Subcutaneous adipose tissue (tissue), 4 donors: ENCODE data around the gene EFHD2. TPM values are rescaled to one million over a fixed set of nuclear protein-coding genes. Genes with fewer than 3 reads are reported as not detected.

Experiments
- CTCF ChIP-seq: fragments of 450-650 bp; IDR thresholded peaks from one replicate; pipeline ENCODE4 v1.5.1; 2016; ENCODE audit warnings: low read depth, mild to moderate bottlenecking, control low read depth, antibody characterized with exemption, moderate library complexity
- total RNA-seq, 4 donors: library from RNA; depleted of rRNA; stranded (reverse); fragments of >200 nt; gene quantifications; one replicate each; pipeline ENCODE4 v1.1.0, GENCODE V29; 2016

Gene EFHD2
- total RNA-seq, 4 donors from 2014 or later = 16.6 to 47.4 (median 30.5) TPM

DNA sequence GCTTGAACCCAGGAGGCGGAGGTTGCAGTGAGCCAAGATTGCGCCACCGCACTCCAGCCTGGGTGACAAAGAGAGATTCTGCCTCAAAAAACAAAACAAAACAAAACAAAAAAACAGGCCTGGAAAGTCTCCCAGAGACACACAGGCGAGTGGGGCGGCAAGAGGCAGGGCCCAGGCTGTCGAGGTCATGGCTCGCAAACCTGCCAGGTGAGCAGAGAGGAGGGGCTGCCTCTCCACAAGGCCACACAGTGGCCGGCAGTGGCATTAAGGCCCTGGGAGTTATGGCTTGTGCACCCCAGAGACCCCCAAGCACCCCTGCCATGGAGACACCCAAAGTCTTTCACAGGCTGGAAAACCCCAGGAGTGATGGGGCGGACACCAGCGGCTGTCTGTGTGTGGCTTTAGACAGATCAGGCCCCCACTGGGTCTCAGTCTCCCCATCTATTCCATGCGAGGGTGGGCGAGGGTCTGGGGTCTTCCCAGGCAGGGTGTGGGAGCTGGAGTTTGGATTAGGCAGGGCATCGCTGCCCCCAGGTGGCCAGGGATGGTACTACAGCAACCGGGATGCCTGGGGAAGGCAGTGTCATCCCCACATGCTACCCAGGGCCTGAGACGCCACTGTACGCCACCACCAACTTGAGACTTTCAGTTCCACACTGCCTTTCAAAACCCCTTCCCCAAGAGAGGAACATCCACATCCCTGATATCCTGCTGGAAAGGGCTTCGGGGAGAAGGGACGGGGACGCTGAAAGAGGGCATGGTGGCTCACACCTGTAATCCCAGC, 21.3 kb downstream of the EFHD2 start:
- TF ChIP-seq CTCF = no peak

GRCh38 chr1:15431571-15431948, 21.9 kb downstream of the EFHD2 start:
- no peak for TF ChIP-seq CTCF

DNA sequence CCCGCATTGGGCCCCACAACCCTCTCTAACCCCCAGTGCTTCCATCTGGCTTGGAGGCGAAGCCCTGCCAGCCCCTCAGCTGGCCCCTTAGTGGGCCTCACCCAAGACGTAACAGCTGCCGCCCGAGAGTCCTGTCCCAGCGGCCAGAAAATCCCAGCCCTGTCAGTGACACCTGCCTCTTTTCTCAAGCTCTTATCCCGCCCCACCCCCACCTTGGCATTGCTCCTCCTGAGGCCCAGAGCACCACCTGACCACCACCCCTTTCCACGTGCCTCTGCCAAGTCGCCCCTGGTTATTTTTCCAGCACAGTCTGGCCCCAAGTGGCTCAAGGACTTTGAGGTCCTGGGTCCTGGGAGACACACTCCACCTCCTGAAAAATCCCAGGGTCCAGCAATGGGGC, 22.6 kb downstream of the EFHD2 start:
- TF ChIP-seq CTCF = no peak

GRCh38 chr1:15433471-15433870, 23.8 kb downstream of the EFHD2 start:
- TF ChIP-seq CTCF = no peak

GRCh38 chr1:15435239-15436077, 25.8 kb downstream of the EFHD2 start:
- no peak for TF ChIP-seq CTCF

DNA sequence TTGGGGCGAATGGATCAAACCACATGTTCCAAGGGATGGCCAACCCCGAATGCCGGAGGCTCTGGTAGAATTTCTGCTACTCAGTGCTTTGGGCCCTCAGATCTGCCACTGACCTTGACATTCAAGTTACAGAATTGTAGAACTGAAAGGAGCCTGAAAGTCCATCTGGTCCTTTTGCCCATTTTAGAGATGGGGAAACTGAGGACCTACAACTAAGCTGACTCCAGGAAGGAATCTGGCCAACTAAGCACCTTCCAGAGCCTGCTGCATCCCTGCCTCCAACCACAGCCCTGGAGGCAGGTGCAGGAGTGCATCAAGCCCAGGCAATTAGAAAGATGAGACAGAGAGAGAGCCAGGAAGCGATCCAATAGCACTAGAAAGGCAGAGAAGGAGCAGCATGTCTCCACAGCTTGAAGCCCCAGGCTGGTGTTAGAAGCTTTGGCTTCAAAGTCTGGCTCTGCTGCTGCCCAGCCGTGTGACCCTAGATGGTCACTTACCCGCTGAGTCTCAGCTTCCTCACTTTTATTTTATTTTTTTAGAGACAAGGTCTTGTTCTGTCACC, 27.3 kb downstream of the EFHD2 start:
- no peak for TF ChIP-seq CTCF

- no peak for TF ChIP-seq CTCF
Measured at GRCh38 chr1:15439325-15439724, 29.6 kb downstream of the EFHD2 start.
